ENCODE results near the gene SMARCE1.

Gene SMARCE1

DNA sequence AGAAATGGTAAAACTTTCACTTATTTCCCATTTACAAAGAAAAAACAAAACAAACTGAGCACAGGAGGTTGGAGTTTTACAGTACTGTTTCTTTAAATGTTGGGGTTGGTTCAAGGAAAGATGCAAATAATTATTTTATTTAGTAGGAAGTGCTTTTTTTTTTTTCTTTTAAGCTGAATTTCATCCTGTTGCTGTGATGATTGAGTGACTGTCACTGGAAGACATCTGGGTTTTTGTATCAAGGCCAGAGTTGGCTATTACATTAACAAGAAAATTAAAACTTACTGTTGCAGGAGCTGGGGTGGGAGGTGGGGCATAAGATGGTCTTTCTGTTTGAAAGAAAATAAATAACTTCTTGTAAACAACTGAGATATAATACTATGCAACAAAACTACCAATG, 2.3 kb downstream of the SMARCE1 start:
- DNase-seq, result no peak

DNA sequence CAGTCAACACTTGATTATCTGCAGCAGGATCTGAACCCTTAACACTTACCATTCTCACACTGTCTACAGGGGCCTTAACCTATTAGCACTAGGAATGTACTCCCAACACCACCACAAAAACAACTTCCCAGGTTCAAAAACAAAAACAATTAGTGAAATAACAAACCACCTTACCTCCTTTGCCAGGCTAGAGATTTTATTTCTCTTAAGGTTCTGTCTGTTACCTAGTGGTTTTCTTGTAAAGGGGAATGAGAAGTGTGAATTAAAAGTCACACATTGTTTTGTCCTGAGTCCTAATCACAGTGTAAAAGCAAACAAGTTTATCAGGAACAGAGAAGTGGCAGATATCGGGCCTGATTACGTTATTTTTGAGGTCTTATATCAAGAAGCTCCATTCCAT, 9.7 kb downstream of the SMARCE1 start:
- no peak for DNase-seq

DNA sequence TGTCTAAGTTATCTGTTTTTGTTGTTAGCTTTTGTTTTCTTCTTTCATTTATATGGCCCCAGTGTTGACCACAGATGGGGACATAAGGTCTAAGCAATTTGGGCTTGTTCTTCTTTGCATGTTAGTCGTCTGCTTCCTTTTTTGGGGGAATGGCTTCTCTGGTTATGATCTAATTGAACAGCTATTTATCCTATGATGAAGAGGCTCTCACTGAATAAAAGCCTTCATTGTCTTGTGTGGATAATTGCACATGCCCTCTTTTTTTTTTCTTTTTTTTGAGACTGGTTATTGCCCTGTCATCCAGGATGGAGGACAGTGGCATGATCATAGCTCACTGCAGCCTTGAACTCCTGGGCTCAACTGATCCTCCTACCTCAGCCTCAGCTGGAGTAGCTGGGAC, 13.7 kb downstream of the SMARCE1 start:
- no peak for DNase-seq

DNA sequence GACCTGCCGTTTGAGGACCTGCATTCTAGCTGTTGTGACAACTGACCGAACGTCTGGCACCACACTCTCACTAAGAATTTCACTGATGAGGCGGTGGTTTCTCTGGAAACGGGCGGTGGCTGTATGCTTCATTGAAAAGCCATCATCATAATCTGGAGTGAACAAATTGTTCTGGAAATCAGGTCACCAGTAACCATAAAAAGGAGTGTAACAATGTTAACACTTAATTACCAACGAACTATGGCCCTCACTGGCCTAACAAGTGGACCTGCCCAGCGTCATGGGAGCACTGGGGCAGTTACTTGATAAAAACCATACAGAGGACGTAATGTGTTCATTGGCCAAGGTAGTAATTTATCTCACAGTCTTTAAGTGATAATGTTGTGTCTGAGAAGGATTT, 15.4 kb downstream of the SMARCE1 start:
- DNase-seq, result no peak

DNA sequence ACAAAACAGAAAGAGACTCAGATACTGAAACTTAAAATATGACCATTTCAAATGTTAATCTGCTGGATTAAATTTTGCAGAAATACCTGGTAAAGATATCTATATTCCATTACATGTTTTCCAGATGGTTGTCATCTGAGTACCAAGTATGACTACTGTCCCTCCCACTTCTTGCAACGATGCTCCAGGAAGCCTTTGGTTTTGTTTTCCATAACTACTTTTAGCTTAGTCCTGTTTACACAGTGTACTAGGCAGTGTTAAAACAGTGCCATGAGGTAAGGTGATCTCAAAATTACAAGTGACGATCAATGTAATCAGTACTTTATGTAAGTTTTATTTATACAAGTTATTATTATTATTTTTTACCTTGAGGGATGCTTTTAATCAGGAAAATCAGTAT, 17.8 kb downstream of the SMARCE1 start:
- DNase-seq, result no peak

DNA sequence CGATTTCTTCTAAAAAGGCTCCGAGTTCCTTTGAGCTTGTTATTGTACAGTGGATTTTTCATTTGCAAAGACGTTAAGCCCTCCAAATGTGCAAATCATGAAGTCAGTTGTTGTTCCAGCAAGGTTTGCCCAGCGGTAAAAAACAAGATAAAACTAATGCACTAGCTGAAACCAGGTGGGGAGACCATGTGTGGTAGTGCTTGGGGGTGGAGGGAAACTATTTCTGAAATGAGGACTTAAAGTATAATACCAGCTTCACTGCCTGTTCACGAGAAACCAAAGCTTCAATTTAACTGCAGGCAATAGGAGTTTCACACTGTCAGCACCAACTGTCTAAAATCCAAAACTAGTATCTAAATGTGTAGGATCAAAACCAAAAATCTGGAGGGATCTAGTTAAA, 22.3 kb downstream of the SMARCE1 start:
- DNase-seq, result no peak

DNA sequence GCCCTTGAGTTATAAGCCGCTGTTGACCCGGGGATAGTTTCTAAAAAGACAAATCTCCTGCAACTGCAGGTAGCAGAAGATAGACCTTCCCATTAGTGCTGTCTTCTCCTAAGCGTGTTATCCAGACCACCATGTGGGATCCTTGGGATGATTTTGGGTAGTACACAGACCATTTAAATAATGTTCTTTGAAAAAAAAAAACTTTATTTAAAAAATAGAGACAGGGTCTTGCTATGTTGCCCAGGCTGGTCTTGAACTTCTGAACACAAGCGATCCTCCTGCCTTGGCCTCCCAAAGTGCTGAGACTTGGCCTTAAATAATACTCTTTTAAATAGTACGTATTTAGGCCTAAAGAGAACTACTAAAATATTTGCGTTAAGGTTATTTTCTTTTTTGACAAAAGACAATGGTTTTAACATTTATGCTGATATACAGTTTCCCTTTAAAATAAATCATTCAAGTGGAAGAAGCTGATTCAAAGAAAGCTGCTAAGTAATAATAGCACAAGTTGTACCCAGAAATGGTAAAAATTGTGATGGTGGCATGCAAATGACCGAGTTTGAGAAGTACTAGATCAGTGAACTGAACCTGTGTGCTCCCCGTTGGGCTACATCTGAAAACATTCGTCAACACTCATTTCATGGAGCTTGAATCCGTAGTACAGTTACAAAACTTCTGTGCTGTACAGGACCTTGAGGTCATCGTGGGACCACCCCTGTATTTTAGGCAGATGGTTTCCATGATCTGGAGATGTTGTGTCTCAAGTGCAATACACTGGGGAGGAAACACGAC, 24.0 kb downstream of the SMARCE1 start:
- no peak for DNase-seq

DNA sequence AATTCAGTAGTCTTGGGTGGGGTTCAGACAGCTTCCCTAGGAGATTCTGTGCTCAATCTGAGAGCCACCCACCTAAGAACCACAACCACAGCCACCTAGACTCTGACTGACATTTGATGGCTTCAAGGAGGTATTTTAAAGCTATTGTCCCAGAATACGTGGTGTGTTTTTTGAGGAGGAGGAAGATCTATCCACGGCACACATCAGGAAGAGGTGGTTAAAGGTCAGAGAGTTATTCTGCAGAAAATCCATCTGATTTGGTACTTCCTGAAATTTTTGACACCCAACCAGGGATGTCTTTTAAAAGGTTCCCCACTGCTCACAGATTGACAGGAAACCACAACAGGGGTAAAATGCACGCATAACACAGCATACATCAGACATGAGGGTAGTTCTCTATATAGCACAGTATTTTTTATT, 25.1 kb downstream of the SMARCE1 start:
- DNase-seq, result no peak

DNA sequence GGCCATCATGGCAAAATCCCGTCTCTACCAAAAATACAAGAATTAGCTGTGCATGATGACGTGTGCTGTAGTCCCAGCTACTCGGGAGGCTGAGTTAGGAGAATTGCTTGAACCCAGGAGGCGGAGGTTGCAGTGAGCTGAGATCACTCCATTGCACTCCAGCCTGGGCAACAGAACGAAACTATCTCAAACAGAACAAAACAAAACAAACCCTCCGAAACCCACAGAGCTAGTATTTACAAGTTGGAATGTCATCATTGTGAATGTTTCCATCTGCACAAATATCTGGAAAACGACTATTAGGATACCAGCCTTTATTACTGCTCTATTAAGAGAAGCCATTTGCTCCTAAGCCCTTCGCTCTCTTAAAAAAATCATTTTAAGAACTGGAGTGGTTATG, 26.0 kb downstream of the SMARCE1 start:
- no peak for DNase-seq

DNA sequence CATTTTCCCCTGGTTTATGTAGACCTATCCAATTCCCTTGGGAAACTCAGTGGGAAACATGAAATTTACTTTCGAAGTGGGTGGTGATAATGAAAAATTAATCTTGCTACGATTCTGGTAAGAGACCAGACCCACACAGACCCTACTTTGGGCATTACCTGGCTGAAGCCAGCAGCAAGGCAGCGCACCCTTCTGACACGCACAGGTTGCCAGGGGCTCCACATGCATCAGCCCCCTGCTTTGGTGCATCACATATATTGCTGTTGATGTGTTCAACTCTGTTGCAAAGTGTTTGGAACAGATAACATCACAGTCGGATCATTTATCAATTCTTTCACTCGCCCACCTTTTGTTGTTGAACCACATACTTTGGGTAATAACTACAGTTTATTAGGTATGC, 26.6 kb downstream of the SMARCE1 start:
- no peak for DNase-seq

DNA sequence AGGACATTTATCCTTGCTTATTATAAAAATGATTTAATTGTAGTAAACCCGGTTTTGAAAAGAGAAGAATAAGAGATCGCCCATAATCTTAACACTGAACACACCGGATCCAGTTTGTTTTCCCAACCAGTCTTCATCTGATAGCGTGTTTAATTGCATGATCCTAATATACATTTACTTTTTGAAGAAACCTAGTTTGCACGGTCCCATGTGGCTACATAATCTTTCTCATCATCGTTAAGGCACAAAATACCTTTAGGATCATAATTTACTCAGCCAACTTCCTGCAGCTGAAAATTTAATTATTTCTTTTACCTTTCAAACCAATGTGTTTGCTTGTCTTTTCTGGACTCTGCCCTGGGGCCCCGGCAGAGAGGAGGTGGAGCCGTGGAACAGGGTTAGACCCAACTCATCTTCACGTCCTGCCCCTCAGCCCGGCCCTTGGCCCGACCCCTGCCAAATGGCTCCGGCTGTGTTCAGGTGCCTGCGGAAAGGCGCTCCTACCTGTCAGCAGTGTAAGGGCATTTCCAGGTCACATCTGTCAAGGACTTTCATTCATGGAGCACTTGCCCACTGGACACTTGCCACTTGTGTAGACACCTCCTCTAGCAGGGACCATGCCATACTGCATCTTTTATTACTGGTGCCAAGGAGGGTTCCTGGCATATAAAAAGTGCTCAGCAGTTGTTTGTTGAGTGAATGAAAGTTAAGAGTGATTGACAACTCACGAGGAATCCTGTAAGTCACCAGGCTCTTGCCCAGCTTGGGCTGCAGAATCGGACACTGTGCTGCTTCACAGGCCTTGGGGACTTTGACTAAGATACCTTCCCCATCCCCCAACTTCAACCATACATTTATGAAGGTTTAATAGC, 28.6 kb downstream of the SMARCE1 start:
- DNase-seq, result no peak

DNA sequence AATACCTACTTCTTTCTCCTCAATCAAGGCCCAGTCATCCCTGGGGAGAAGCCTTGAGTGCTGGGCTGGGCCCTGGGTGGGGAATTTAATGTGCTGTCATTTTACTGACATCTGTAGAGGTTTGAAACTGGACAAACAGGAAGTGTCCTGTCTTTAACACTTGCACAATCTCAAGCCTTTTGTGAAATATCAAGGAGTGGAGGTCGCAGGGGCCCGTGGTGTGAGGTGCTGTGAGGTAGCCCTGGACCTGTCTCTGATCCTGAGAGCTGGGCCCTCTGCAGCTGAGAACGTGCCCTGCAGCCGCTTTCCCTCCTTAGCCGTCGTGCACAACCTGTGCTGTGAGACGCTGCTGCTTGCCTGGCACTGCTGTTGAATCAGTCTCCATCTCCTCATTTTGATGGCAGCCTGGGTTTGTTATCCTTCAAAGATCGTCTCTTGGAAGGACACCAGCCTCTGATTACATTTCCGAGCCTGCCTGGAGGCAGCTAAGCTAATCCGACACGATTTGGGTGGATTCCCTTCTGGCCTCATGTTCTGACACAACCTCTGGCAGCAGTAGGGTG, 29.9 kb downstream of the SMARCE1 start:
- no peak for DNase-seq

DNA sequence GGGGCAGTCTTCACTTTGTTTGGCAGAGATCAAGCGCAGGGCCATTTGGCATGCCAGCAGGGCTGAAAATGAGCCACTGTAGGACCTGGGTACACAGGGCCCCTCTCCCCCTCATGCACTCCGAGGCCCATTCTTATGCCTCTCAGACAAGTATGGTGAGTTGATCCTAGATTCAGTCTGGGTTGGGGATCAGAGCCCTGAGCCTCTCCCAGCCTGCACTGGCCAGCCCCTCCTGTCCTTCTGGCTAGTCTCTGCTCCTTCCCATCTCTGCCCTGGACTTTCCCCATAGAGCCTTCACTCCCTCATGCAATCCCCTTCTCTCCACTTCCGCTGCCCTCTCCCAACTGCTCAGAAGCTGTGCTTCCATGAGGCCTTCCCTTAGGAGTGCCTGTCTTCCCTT, 31.0 kb downstream of the SMARCE1 start:
- no peak for DNase-seq

DNA sequence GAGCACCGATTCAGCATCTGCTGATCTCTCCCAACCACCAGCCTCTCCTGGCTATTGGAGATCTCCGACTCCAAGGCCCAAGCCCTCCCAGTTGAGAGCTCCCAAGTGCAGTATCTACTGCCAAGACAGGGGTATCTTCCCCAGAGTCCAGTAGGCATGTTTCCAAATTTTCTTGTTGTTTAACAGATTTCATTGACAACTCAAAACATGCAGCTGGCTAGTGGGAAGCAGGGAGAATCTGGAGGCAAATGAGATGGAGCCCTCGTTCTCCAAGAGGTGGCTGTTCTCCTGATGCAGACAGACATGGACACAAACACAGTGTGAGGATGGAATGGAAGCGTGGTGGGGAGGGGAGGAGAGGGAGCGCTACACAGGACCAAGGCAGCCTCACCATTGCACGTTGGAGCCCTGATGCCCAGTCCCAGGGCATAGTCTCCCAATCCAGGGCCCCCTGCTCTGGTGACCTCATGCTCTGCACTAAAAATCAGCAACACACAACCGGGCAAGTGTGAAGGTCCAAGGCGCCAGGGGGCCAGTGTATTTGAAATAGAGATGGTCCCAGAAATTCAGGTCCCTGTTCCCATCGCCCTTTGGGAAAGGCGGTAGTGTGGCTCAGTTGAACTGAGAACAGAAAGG, 31.7 kb downstream of the SMARCE1 start:
- DNase-seq, result no peak

DNA sequence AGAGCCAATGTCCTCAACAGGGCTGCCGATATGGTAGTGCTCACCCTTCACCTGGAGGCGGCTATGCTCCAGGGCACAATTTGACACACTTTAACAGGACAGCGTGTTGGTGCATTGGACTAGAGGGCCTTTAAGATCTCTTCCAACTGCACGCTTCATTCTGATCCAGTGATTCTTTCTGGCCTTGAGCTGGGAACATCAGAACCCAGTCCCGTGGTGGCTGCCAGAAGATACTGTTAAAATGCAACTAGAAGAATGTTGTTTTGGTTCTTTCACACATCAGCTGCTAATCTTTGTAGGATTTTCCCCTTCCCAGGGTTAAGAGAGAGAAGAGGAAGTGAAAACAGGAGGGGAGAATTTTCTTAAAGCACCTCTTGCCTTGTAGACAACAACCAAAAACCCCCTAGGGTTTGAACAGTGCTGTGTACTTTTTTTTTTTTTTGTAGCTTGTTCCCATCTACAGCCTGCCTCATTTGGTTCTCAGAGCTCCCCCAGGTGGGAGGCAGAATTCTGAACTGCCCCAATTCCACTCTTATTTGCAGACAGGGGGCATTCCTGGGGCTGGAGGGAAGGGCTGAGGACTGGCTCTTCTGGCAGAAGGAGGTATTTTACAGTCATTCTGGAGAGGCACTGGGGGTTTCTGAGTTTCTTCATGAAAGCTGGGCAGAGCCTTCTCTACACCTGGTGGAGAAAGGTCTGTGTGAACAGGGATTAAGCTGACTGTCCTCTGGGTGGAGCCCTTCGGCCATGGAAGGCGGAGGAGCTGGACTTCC, 32.4 kb downstream of the SMARCE1 start:
- DNase-seq, result peak; percentile 40

DNA sequence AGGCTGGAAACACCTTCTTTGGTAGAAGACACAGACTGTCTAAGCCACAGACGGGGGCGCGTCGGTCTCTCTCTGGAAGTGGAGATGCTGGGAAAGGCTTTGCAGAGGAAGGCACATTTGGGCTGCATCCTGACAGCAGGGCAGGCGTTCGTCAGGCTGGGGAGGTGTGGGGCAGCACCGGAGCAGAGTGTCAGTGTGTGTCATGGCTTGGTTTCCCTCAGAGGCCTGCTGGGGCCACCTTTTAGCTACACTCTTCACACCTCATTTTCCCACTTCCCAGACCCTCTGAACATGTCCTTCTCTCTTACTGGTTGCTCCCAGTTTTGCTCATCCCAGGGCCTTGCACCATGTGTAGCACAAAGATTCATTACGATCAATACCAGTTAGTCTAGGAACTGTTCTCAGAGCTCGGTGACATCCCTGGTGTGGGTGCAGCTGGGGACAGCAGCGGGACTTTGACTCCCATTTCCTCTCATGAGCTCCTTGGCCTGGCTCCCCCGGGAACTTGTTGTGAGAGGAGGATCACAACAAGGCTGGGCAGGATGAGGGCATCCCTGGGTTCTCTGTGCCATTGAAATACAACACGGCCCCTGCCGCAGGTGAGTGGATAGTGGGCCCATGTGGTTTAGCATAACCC, 33.1 kb downstream of the SMARCE1 start:
- no peak for DNase-seq

DNA sequence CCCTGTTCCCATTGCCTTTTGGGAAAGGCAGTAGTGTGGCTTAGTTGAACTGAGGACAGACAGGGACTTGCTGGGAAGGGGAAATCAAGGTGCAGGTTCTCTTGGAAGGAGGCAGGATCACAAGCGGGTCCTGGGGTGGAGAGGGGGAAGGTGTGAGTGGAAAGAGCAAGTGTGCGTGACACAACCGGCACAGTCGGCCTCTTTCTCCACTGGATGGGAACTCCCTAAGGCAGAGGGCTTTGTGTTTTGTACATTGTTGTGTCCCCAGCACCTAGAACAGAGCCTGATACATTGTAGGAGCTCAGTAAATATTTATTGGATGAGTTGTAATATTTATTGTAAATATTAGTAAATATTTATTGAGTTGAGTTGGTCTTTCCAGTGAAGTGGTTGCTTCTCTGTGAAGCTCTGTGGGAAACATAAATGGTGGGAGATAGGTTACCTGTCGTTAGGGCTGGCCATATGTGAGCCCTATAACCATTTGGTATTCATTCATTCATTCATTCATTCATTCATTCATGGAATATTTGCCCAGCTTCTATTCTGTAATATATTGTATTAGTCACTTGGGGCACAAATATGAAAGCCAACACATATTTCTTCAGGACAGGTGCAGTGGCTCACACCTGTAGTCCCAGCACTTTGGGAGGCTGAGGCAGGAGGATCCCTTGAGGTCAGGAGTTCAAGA, 34.0 kb downstream of the SMARCE1 start:
- no peak for DNase-seq

DNA sequence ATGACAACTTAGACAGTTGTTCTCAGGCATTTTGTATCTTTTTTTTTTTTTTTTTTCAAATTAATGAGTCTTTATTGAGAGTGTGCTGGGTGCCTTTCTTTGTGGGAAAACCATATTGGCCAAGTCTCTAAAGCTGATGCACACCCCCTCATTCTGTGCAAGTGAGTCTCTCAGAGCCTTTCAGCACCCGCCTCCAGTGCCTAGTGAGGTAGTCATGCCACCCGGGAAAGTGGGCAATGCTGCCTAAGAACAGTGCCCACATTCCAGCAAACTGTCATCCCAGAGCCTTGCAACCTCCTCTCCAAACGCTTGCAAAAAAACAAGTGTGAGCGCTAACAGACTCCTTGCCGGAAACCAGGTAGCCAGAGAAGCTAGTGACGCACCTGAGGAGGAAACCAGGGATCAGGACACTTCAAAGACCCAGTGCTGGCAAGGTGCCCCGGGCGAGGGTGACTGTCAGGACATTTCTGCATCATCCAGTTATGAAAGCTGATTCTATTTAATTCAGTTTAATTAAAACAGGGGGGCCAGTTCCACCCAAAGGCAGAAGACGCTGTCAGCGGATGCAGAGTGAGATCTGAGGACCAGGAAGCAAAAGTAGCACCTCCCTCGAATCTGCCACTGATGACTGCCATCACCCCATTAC, 34.9 kb downstream of the SMARCE1 start:
- DNase-seq, result no peak

DNA sequence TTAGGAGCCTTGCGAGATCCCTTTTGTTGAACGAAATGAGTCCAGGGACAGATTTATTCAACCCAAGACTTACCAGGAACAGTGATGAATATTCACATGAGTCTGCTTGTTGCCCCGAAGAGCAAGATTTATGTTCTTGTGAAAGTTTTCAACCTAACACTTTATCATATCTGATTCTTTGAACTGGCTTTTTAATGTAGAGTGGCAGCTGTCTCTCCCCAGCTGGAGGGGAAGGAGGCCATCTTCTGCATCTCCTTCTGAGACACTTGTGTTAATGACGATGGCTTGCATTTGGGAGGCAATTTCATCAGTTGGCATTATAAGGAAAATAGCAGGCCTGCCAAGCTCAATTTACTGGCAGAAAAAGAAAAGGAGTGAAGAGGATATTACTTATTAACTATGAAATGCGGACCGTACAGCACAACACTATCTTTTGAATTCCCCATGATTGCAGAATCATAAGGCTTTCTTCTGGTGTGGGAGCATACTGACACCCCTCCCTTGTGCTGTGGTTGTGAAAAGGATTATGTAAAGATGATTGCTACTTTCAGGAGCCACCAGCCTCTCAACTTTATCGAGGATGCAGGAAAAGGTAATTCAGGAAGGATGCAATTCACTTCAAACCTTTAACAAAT, 35.7 kb downstream of the SMARCE1 start:
- DNase-seq, result no peak

DNA sequence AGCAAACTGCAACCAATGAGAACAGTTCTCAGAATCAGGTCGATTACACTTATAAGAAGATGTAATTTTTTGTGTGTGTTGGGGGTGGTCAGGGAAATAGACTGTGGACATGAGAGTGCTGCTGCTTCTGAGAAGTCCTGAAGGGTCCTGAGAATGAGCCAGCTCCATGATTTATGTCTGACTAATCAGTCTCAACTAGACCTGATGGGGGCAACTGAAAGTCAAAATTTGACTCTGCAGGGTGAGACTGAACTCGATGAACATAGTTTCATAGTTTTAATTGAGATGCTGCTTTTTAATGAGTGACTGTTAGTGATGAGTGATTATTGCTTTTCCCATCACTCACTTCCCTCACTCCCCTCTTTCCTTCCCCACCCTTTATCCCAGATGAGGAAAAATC, 37.3 kb downstream of the SMARCE1 start:
- peak; percentile 67 for DNase-seq
